HUES48 (cell line): ENCODE results near the gene TUBB6.

Source experiments
- H3K27ac ChIP-seq: one replicate; pipeline ENCODE4 v1.7.0; 2013; ENCODE audit warnings: low read depth, low read length, inconsistent platforms
- H3K27me3 ChIP-seq: 2 replicates; pipeline ENCODE4 v1.6.1; 2013; ENCODE audit warnings: mild to moderate bottlenecking, low read length; ENCODE audit not compliant: control insufficient read depth, insufficient read depth
- H3K36me3 ChIP-seq: 2 replicates; pipeline ENCODE4 v1.6.1; 2013; ENCODE audit warnings: low read length; ENCODE audit not compliant: control insufficient read depth, insufficient read depth
- H3K4me1 ChIP-seq: 2 replicates; pipeline ENCODE4 v1.6.1; 2013; ENCODE audit warnings: mild to moderate bottlenecking, low read length; ENCODE audit not compliant: control insufficient read depth, insufficient read depth
- H3K4me3 ChIP-seq: 2 replicates; pipeline ENCODE4 v1.5.1; 2013; ENCODE audit warnings: mild to moderate bottlenecking, low read depth, low read length
- H3K9ac ChIP-seq: 2 replicates; pipeline ENCODE4 v1.6.1; 2013; ENCODE audit warnings: mild to moderate bottlenecking, low read depth, low read length, moderate library complexity
- H3K9me3 ChIP-seq: 2 replicates; pipeline ENCODE4 v1.6.1; 2013; ENCODE audit warnings: low read length; ENCODE audit not compliant: control insufficient read depth, insufficient read depth

Gene TUBB6

GRCh38 chr18:12279781-12280531 lies 28.1 kb upstream of the TUBB6 start:
- Histone ChIP-seq H3K9ac (peak overlapping the region; percentile 10; the same call in 1 of the 2 replicates), H3K4me3 (no peak overlapping the region), H3K4me1 (peaks cover 16% of the 10 kb centered on the region), H3K36me3 (no peaks in the 10 kb centered on the region), H3K27me3 (no peaks in the 10 kb centered on the region), H3K27ac (peak overlapping the region; percentile 97), H3K9me3 (no peaks in the 10 kb centered on the region)

GRCh38 chr18:12281861-12282260 lies 26.2 kb upstream of the TUBB6 start:
- H3K27ac ChIP-seq = no peak overlapping the region
- H3K4me1 ChIP-seq = peaks cover 16% of the 10 kb centered on the region
- H3K9ac ChIP-seq = no peak overlapping the region
- no peak overlapping the region for H3K4me3 ChIP-seq
- no peaks in the 10 kb centered on the region for H3K9me3 ChIP-seq
- H3K27me3 ChIP-seq = peaks cover 10% of the 10 kb centered on the region
- no peaks in the 10 kb centered on the region for H3K36me3 ChIP-seq

GRCh38 chr18:12282442-12283039 lies 25.5 kb upstream of the TUBB6 start:
- Histone ChIP-seq H3K27ac (peak overlapping the region; percentile 22), H3K9ac (no peak overlapping the region), H3K9me3 (no peaks in the 10 kb centered on the region), H3K27me3 (peaks cover 17% of the 10 kb centered on the region), H3K4me3 (no peak overlapping the region), H3K4me1 (peaks cover 16% of the 10 kb centered on the region), H3K36me3 (no peaks in the 10 kb centered on the region)

- Histone ChIP-seq H3K9ac (no peak overlapping the region), H3K27me3 (peaks cover 24% of the 10 kb centered on the region), H3K9me3 (no peaks in the 10 kb centered on the region), H3K4me1 (peaks cover 19% of the 10 kb centered on the region), H3K36me3 (no peaks in the 10 kb centered on the region), H3K4me3 (no peak overlapping the region), H3K27ac (no peak overlapping the region)
Observed at GRCh38 chr18:12283256-12283655, 24.8 kb upstream of the TUBB6 start.

GRCh38 chr18:12283666-12284065 lies 24.4 kb upstream of the TUBB6 start:
- Histone ChIP-seq H3K4me1 (peaks cover 19% of the 10 kb centered on the region), H3K27me3 (peaks cover 25% of the 10 kb centered on the region), H3K9ac (no peak overlapping the region), H3K36me3 (no peaks in the 10 kb centered on the region), H3K4me3 (no peak overlapping the region), H3K9me3 (no peaks in the 10 kb centered on the region), H3K27ac (no peak overlapping the region)

- Histone ChIP-seq H3K9me3 (no peaks in the 10 kb centered on the region), H3K27me3 (peaks cover 29% of the 10 kb centered on the region), H3K4me3 (peak overlapping the region; percentile 72), H3K4me1 (peaks cover 19% of the 10 kb centered on the region), H3K9ac (no peak overlapping the region), H3K27ac (no peak overlapping the region), H3K36me3 (no peaks in the 10 kb centered on the region)
Observed at GRCh38 chr18:12287131-12287681, 20.8 kb upstream of the TUBB6 start.

- no peaks in the 10 kb centered on the region for H3K36me3 ChIP-seq
- no peak overlapping the region; the same call in 1 of the 2 replicates for H3K9ac ChIP-seq
- peak overlapping the region; percentile 58 for H3K27ac ChIP-seq
- H3K27me3 ChIP-seq = peaks cover 29% of the 10 kb centered on the region
- peaks cover 19% of the 10 kb centered on the region for H3K4me1 ChIP-seq
- peak overlapping the region; percentile 72 for H3K4me3 ChIP-seq
- no peaks in the 10 kb centered on the region for H3K9me3 ChIP-seq
Observed at GRCh38 chr18:12287684-12288402, 20.2 kb upstream of the TUBB6 start.

- peak overlapping the region; percentile 58 for H3K27ac ChIP-seq
- peak overlapping the region; percentile 72 for H3K4me3 ChIP-seq
- H3K36me3 ChIP-seq = no peaks in the 10 kb centered on the region
- H3K4me1 ChIP-seq = peaks cover 19% of the 10 kb centered on the region
- peaks cover 29% of the 10 kb centered on the region for H3K27me3 ChIP-seq
- H3K9ac ChIP-seq = no peak overlapping the region; the same call in 1 of the 2 replicates
- no peaks in the 10 kb centered on the region for H3K9me3 ChIP-seq
Observed at GRCh38 chr18:12288403-12288755, 19.7 kb upstream of the TUBB6 start.

- Histone ChIP-seq H3K27me3 (peaks cover 29% of the 10 kb centered on the region), H3K9me3 (no peaks in the 10 kb centered on the region), H3K36me3 (no peaks in the 10 kb centered on the region), H3K27ac (no peak overlapping the region), H3K4me3 (no peak overlapping the region), H3K9ac (no peak overlapping the region), H3K4me1 (peaks cover 19% of the 10 kb centered on the region)
Observed at GRCh38 chr18:12290086-12290485, 18.0 kb upstream of the TUBB6 start.

GRCh38 chr18:12291161-12291560 lies 16.9 kb upstream of the TUBB6 start:
- Histone ChIP-seq H3K27ac (no peak overlapping the region), H3K36me3 (no peaks in the 10 kb centered on the region), H3K4me1 (peaks cover 19% of the 10 kb centered on the region), H3K4me3 (no peak overlapping the region), H3K27me3 (peaks cover 26% of the 10 kb centered on the region), H3K9ac (no peak overlapping the region), H3K9me3 (no peaks in the 10 kb centered on the region)

GRCh38 chr18:12291690-12292089 lies 16.4 kb upstream of the TUBB6 start:
- no peak overlapping the region for H3K4me3 ChIP-seq
- H3K27me3 ChIP-seq = peaks cover 20% of the 10 kb centered on the region
- peaks cover 19% of the 10 kb centered on the region for H3K4me1 ChIP-seq
- no peaks in the 10 kb centered on the region for H3K9me3 ChIP-seq
- H3K27ac ChIP-seq = no peak overlapping the region
- H3K9ac ChIP-seq = no peak overlapping the region
- no peaks in the 10 kb centered on the region for H3K36me3 ChIP-seq
